Measurements from ENCODE around the gene ACTL9.

Gene ACTL9

GRCh38 chr19:8654591-8655339, 43.8 kb downstream of the ACTL9 start:
- H3K4me3 ChIP-seq = no peak overlapping the region
- in situ Hi-C loops (cut with MboI; ENCODE audit: low sequenced_read_pairs) = loop anchor here (10.0 kb wide), 1 partner anchor 430 kb away; the partner anchor contains the start of gene OR1M1

GRCh38 chr19:8648240-8648639, 50.4 kb downstream of the ACTL9 start:
- H3K4me3 ChIP-seq = no peak overlapping the region
- H3K4me1 ChIP-seq = no peaks in the 10 kb centered on the region
- DNase-seq (ENCODE audit: low spot score in 2 of 2) = no peak
- peaks cover 18% of the 10 kb centered on the region for H3K27me3 ChIP-seq (ENCODE audit: low read depth)
- no peaks in the 10 kb centered on the region for H3K36me3 ChIP-seq (replicated peaks)
- in situ Hi-C loops (cut with MboI; ENCODE audit: low sequenced_read_pairs) = no loop called here
- no peaks in the 10 kb centered on the region for H3K9me3 ChIP-seq

More at GRCh38 chr19:8654591-8655339, 43.8 kb downstream of the ACTL9 start:
- DNase-seq (ENCODE audit: low spot score in 2 of 2) = peak; percentile 49 to 80
- Histone ChIP-seq H3K9me3 (no peaks in the 10 kb centered on the region), H3K36me3 (replicated peaks) (no peaks in the 10 kb centered on the region), H3K4me1 (no peaks in the 10 kb centered on the region), H3K27me3 (ENCODE audit: low read depth) (peaks cover 10% of the 10 kb centered on the region; the same call in 1 of the 2 replicates)
